HEK293 (cell line): ENCODE measurements around the gene APBB2.

Experiments used
- CTCF ChIA-PET: fragments of 350-600 bp; formaldehyde crosslinking; extraction: SDS; loops from one replicate; lab custom pipeline; 2021; ENCODE audit warnings: antibody characterized with exemption; lab: Yijun Ruan, JAX
- POLR2A ChIA-PET: fragments of 300-600 bp; formaldehyde crosslinking; extraction: SDS; loops from one replicate; lab custom pipeline; 2020; ENCODE audit warnings: antibody characterized with exemption, inconsistent platforms; lab: Yijun Ruan, JAX
- H3K27ac ChIP-seq: fragments of 200-500 bp; sonication (Bioruptor generic); 2 replicates; pipeline ENCODE4 v1.5.1; 2014; ENCODE audit warnings: low read depth, low read length, control low read depth, inconsistent platforms; ENCODE audit errors: extremely low read depth
- H3K36me3 ChIP-seq, 2 experiments: fragments of 200-500 bp in 1 of 2; sonication (Bioruptor generic) in 1 of 2; 1 replicate in 1 of 2; 2 replicates in 1 of 2; pipeline ENCODE4 v1.5.1; 2014 to 2017; ENCODE audit warnings: inconsistent platforms in 2 of 2, low read length in 2 of 2; ENCODE audit not compliant: control insufficient read depth in 2 of 2, insufficient read depth in 1 of 2
- H3K4me1 ChIP-seq: fragments of 200-500 bp; sonication (Bioruptor generic); 2 replicates; pipeline ENCODE4 v1.5.1; 2014; ENCODE audit warnings: mild to moderate bottlenecking, low read length, inconsistent platforms; ENCODE audit not compliant: control insufficient read depth, insufficient read depth
- H3K4me3 ChIP-seq: 2 replicates; pipeline ENCODE4 v1.5.1; 2011; ENCODE audit warnings: low read depth, mild to moderate bottlenecking, control low read depth, low read length, moderate library complexity
- H3K9me3 ChIP-seq: fragments of 200-500 bp; sonication (Bioruptor generic); 2 replicates; pipeline ENCODE4 v1.5.1; 2014; ENCODE audit warnings: low read depth, low read length, inconsistent platforms; ENCODE audit not compliant: control insufficient read depth, insufficient read depth
- GLI4 ChIP-seq: fragments of 450-650 bp; formaldehyde crosslinking; IDR thresholded peaks from 2 replicates; pipeline ENCODE4 v1.5.1; 2016; ENCODE audit warnings: missing biosample characterization, missing genetic modification characterization
- GLIS1 ChIP-seq: fragments of 450-650 bp; formaldehyde crosslinking; IDR thresholded peaks from 2 replicates; pipeline ENCODE4 v1.5.1; 2016; ENCODE audit warnings: missing biosample characterization, missing genetic modification characterization
- OVOL3 ChIP-seq: fragments of 450-650 bp; formaldehyde crosslinking; IDR thresholded peaks from 2 replicates; pipeline ENCODE4 v1.5.1; 2016; ENCODE audit warnings: missing biosample characterization, missing genetic modification characterization
- SCRT2 ChIP-seq: fragments of 450-650 bp; formaldehyde crosslinking; IDR thresholded peaks from 2 replicates; pipeline ENCODE4 v1.5.1; 2016; ENCODE audit warnings: missing biosample characterization, missing genetic modification characterization
- TRIM28 ChIP-seq: IDR thresholded peaks from 2 replicates; pipeline ENCODE4 v1.6.1; 2011; ENCODE audit warnings: low read length, control low read depth, borderline replicate concordance
- ZBTB17 ChIP-seq: fragments of 450-650 bp; formaldehyde crosslinking; IDR thresholded peaks from 2 replicates; pipeline ENCODE4 v1.5.1; 2016; ENCODE audit warnings: missing biosample characterization, missing genetic modification characterization
- ZIC2 ChIP-seq: fragments of 450-650 bp; formaldehyde crosslinking; IDR thresholded peaks from 2 replicates; pipeline ENCODE4 v1.5.1; 2016; ENCODE audit warnings: missing biosample characterization, missing genetic modification characterization
- ZNF132 ChIP-seq: fragments of 450-650 bp; formaldehyde crosslinking; IDR thresholded peaks from 2 replicates; pipeline ENCODE4 v1.5.1; 2017; ENCODE audit warnings: missing biosample characterization, missing genetic modification characterization, borderline replicate concordance
- ZNF37A ChIP-seq: fragments of 450-650 bp; IDR thresholded peaks from 2 replicates; pipeline ENCODE4 v1.5.1; 2018; ENCODE audit warnings: missing biosample characterization, missing genetic modification characterization
- ZNF510 ChIP-seq: fragments of 450-650 bp; formaldehyde crosslinking; IDR thresholded peaks from 2 replicates; pipeline ENCODE4 v1.5.1; 2018; ENCODE audit warnings: mild to moderate bottlenecking, missing genetic modification characterization, missing biosample characterization; ENCODE audit not compliant: insufficient replicate concordance
- ZNF548 ChIP-seq: fragments of 450-650 bp; formaldehyde crosslinking; IDR thresholded peaks from 2 replicates; pipeline ENCODE4 v1.5.1; 2016; ENCODE audit warnings: missing biosample characterization, missing genetic modification characterization
- ZNF623 ChIP-seq: fragments of 450-650 bp; formaldehyde crosslinking; IDR thresholded peaks from 2 replicates; pipeline ENCODE4 v1.5.1; 2016; ENCODE audit warnings: missing biosample characterization, missing genetic modification characterization
- ZNF843 ChIP-seq: fragments of 450-650 bp; formaldehyde crosslinking; IDR thresholded peaks from 2 replicates; pipeline ENCODE4 v1.5.1; 2016; ENCODE audit warnings: missing biosample characterization, missing genetic modification characterization
- TF ChIP-seq, protein P1 (sequence below): fragments of 450-650 bp; formaldehyde crosslinking; IDR thresholded peaks from 2 replicates; pipeline ENCODE4 v1.5.1; 2016; ENCODE audit warnings: missing biosample characterization, missing genetic modification characterization, low read depth
- TF ChIP-seq, protein P2 (sequence below): fragments of 450-650 bp; formaldehyde crosslinking; IDR thresholded peaks from 2 replicates; pipeline ENCODE4 v1.5.1; 2016; ENCODE audit warnings: missing biosample characterization, missing genetic modification characterization
- TF ChIP-seq, protein P3 (sequence below): fragments of 450-650 bp; formaldehyde crosslinking; IDR thresholded peaks from 2 replicates; pipeline ENCODE4 v1.5.1; 2016; ENCODE audit warnings: missing biosample characterization, missing genetic modification characterization

The APBB2 gene

GRCh38 chr4:41134581-41134980 is 79.8 kb downstream of the APBB2 start (continued):
- TF ChIP-seq, protein P1, sequence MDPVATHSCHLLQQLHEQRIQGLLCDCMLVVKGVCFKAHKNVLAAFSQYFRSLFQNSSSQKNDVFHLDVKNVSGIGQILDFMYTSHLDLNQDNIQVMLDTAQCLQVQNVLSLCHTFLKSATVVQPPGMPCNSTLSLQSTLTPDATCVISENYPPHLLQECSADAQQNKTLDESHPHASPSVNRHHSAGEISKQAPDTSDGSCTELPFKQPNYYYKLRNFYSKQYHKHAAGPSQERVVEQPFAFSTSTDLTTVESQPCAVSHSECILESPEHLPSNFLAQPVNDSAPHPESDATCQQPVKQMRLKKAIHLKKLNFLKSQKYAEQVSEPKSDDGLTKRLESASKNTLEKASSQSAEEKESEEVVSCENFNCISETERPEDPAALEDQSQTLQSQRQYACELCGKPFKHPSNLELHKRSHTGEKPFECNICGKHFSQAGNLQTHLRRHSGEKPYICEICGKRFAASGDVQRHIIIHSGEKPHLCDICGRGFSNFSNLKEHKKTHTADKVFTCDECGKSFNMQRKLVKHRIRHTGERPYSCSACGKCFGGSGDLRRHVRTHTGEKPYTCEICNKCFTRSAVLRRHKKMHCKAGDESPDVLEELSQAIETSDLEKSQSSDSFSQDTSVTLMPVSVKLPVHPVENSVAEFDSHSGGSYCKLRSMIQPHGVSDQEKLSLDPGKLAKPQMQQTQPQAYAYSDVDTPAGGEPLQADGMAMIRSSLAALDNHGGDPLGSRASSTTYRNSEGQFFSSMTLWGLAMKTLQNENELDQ (tag by site-specific recombination), result no peak
- TF ChIP-seq ZNF510 (tag by site-specific recombination) (no peak), ZNF37A (tag by site-specific recombination) (no peak)

DNA sequence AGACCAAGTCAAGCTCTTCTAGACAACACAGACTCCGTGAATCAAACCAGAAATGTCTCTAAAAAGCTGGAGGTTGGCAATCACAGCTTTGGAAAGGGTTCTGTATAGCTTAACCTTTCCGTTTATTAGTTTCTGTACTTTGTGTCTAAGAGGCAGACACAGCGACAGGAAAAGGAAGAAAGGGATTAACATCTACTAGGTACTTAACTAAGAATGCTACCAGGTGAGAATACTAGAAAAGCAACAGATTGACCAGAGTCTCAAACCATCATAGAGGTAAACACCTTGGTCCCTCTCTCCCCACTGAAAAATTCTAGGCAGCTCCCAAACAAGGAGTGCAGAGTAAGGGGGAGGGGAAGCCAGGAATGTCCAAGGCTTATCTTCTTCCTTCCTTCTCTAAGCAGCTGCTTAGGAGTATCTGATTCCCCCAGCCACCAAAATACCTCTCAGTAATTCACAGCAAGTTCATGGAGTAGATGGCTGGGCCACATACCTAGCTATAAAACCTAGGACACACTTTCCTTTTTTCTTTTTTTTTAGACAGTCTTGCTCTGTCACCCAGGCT is 80.8 kb downstream of the APBB2 start:
- H3K27ac ChIP-seq, result no peak overlapping the region
- POLR2A ChIA-PET, result interaction anchor here (1.3 to 2.5 kb wide), 2 partner anchors 10 to 136 kb away, joined by 3 to 6 read pairs; no protein-coding TSS in a partner anchor

GRCh38 chr4:41132055-41132683 is 82.2 kb downstream of the APBB2 start:
- Histone ChIP-seq H3K4me3 (no peak overlapping the region), H3K4me1 (peaks cover 31% of the 10 kb centered on the region), H3K27ac (no peak overlapping the region), H3K36me3 (no peaks in the 10 kb centered on the region), H3K9me3 (no peaks in the 10 kb centered on the region)
- ChIA-PET POLR2A (interaction anchor here (1.3 to 2.5 kb wide), 2 partner anchors 11 to 135 kb away, joined by 3 to 6 read pairs; no protein-coding TSS in a partner anchor), CTCF (interaction anchor here (0.7 to 1.1 kb wide), 3 partner anchors 21 to 204 kb away, joined by 3 to 7 read pairs (median 4); partner anchors contain the start of gene APBB2)
- TF ChIP-seq ZNF548 (tag by site-specific recombination) (no peak), SCRT2 (no peak), ZIC2 (tag by site-specific recombination) (no peak), GLI4 (no peak), ZNF132 (tag by site-specific recombination) (no peak)
- TF ChIP-seq, protein P2, sequence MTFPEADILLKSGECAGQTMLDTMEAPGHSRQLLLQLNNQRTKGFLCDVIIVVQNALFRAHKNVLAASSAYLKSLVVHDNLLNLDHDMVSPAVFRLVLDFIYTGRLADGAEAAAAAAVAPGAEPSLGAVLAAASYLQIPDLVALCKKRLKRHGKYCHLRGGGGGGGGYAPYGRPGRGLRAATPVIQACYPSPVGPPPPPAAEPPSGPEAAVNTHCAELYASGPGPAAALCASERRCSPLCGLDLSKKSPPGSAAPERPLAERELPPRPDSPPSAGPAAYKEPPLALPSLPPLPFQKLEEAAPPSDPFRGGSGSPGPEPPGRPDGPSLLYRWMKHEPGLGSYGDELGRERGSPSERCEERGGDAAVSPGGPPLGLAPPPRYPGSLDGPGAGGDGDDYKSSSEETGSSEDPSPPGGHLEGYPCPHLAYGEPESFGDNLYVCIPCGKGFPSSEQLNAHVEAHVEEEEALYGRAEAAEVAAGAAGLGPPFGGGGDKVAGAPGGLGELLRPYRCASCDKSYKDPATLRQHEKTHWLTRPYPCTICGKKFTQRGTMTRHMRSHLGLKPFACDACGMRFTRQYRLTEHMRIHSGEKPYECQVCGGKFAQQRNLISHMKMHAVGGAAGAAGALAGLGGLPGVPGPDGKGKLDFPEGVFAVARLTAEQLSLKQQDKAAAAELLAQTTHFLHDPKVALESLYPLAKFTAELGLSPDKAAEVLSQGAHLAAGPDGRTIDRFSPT (tag by site-specific recombination), result no peak
- TF ChIP-seq, all 188 proteins: peak for 0

More for the DNA sequence above, 80.8 kb downstream of the APBB2 start:
- TF ChIP-seq ZNF843 (tag by site-specific recombination) (no peak), OVOL3 (tag by site-specific recombination) (no peak), GLIS1 (tag by site-specific recombination) (no peak), ZBTB17 (peak; percentile 62), TRIM28 (peak; percentile 62; the same call in 1 of the 2 replicates)
- CTCF ChIA-PET, result interaction anchor here (1.0 to 1.3 kb wide), 3 partner anchors 11 to 206 kb away, joined by 3 to 4 read pairs (median 3); no protein-coding TSS in a partner anchor
- H3K4me3 ChIP-seq, result no peak overlapping the region
- H3K36me3 ChIP-seq, result no peaks in the 10 kb centered on the region
- H3K9me3 ChIP-seq, result no peaks in the 10 kb centered on the region
- peaks cover 31% of the 10 kb centered on the region for H3K4me1 ChIP-seq

DNA sequence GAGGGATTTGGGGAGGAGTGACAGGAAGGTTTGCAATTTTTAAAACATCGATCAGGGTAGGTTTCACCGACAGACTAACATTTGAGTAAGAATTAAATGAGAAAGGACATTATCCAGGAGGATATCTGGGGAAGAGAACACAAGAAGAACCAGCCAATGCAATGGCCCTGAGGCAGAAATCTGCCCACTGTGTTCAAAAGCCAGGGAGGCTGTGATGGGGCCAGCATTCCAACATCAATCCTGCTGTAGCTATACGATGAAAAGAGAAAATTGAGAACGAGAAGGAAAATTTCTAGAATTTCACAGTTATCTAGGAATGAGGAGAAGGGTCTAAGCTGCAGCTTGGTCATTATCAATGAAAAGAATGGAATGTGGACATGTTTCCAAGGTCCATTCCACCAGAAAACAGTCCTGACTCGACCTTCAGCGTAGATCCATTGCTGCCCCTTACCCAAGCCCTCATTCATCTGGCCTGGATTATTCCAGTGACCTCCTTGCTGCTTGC is 84.4 kb downstream of the APBB2 start:
- ChIA-PET CTCF (interaction anchor here (0.9 kb wide), 1 partner anchor 154 kb away, joined by 3 read pairs; no protein-coding TSS in a partner anchor), POLR2A (no interaction called here)
- H3K9me3 ChIP-seq, result no peaks in the 10 kb centered on the region
- no peaks in the 10 kb centered on the region for H3K36me3 ChIP-seq
- no peak overlapping the region for H3K4me3 ChIP-seq
- TF ChIP-seq ZNF623 (tag by site-specific recombination), result peak; percentile 39
- TF ChIP-seq, protein P3, sequence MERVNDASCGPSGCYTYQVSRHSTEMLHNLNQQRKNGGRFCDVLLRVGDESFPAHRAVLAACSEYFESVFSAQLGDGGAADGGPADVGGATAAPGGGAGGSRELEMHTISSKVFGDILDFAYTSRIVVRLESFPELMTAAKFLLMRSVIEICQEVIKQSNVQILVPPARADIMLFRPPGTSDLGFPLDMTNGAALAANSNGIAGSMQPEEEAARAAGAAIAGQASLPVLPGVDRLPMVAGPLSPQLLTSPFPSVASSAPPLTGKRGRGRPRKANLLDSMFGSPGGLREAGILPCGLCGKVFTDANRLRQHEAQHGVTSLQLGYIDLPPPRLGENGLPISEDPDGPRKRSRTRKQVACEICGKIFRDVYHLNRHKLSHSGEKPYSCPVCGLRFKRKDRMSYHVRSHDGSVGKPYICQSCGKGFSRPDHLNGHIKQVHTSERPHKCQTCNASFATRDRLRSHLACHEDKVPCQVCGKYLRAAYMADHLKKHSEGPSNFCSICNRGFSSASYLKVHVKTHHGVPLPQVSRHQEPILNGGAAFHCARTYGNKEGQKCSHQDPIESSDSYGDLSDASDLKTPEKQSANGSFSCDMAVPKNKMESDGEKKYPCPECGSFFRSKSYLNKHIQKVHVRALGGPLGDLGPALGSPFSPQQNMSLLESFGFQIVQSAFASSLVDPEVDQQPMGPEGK (tag by site-specific recombination), result no peak
- peaks cover 26% of the 10 kb centered on the region for H3K4me1 ChIP-seq
- no peak overlapping the region; the same call in 1 of the 2 replicates for H3K27ac ChIP-seq
